Hematopoietic multipotent progenitor cell treated with erythropoietin and hydrocortisone succinate and interleukin-3 and kit ligand, for 17 days (in vitro differentiated cells): ENCODE data around the gene NFIX.

Source experiments
- DNase-seq: peaks from one replicate; pipeline ENCODE4 v3.0.0-alpha.2; 2015; ENCODE audit warnings: low spot score

Gene NFIX

GRCh38 chr19:13074378-13074777 is 79.1 kb downstream of the NFIX start:
- DNase-seq = peak; percentile 36

DNA sequence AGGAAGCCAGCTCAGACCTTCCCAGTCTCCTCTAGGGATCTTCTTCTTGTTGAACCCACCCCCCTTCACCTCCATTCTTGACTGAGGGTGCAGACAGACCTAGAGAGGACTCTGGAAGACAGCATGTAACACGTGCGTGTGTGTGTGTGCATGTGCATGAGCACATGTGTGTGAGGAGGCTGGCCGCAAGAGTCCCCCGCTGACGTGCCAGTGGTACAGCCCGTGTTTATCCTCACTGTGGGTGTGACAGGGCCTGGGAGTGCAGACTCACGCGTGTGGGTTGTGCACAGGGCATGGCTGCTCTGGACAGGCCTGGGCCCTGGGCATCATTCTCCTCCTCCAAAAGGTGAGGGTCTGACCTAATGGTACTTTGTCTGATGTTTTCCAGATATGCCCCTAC is 81.0 kb downstream of the NFIX start:
- peak; percentile 89 for DNase-seq

DNA sequence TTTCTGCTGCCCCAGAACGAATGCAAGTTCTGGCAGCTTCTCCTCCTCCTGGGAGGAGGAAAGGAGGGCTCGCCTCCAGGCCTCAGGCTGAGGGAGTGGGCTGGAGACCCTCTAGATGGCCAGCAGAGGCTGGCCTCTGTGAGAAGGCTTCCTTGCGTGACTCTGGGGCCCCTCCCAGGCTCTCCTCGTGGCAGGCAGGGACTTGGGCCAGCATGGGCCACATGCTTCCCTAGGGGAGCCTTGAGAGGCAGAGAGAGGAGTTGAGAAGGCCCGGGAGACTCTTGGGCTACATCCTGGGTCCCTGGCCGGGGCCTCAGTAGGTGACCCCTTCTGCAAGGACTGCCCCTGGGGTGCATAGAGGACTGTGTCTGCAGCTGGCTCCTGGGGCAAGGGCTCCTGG is 81.5 kb downstream of the NFIX start:
- DNase-seq = peak; percentile 73

GRCh38 chr19:13077240-13077639 is 82.0 kb downstream of the NFIX start:
- peak; percentile 89 for DNase-seq

DNA sequence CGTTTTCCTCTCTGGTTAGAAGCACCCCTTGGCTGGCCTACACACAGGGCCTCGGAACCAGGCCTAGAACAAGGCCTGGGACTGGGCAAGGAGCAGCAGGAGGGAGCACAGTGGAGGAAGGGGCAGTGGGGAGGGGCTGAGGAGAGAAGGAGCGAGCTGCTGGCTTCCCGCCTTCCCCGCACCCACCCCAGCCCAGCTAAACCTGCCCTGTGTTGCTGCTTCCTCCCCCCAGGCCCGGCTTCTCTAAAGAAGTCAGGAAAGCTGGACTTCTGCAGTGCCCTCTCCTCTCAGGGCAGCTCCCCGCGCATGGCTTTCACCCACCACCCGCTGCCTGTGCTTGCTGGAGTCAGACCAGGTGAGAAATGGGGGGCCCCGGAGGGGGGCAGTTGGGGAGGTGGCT is 83.1 kb downstream of the NFIX start:
- DNase-seq = peak; percentile 57

DNA sequence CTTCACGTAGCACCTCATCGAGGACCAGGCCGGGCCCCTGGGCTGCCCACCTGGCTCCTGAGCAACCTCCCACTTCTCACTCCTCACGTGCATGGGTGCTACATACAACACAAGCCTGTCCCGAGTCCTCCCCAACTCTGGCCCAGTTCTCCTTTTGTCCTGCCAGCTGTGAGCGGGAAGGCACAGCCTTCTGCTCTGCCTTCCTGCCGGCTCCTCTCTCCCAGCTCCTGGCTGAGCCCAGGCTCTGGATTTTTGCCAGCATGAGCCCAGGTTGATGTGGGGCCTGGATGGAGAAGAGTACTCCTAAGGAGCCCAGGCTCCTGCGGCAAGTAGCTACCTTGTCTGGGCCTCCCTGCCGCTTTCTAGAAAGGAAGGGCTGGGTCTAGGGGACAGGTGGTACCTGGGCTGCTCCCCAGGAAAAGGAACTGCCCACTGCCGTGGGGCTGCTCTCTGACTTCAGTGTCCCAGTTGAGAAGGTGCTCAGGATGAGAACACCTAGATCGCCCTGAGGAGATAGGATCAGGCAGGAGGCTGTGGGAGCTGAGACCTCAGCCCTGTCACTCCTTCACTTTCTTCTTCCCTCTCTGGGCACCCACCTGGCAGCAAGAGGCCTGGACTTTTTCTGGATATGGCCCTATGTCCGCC is 83.7 kb downstream of the NFIX start:
- no peak for DNase-seq

DNA sequence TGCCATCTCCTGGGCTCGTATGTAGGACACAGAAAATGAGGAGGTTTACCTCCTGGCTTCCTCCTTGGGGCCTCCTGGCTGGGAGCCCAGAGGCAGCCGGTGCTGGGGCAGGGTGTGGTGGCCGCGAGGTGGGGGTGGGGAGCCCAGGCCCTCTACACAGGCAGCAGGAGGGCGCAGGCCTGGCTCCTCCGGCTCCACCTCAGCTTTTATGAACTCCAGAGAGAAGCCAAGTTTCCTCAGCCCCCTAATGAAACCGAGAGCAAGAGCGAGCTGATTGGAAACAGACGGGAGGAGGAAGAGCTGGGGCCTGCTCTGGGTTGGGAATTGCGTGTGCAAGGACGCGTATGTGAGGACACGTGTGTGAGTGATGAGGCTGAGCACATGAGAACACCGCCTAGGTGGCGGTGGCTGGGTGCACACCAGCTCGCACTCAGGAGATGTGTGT is 84.3 kb downstream of the NFIX start:
- DNase-seq = peak; percentile 90

DNA sequence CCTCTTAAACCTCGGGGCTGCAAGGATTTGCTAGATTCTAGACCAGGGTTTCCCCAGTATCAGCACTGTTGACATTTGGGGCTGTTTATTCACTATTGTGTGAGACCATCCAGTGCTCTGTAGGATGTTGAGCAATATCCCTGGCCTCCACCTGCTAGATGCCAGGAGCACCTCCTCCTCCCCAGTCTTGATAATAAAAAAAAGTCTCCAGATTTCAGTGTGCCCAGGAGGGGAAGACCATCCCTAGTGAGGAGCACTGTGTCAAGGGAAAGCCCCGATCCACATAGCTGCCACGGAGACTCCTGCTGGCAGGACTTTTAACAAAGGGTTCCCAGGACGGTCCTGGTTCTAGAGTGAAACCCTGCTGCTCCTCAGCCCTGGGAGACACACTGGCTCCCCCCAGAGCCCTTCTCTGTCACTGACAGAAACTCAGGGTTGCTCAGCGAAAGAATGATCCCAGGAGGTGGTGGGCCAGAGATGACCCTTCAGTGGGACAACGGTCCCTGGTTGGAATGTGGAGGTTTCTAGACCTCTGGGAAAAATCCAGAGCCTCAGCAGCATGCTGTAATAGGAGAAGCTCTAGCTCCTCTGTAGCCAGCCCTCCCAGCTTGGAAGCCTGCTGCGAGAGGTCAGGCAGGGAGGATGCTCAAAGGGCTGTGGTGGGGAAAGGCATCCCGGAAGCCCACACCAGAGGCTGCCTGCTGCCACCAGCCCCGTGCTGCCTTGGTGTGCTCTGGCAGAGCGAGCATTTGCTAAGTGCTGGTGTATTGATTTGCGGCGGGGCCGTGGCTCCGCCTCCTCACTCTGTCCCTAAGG is 87.1 kb downstream of the NFIX start:
- peak; percentile 61 for DNase-seq

DNA sequence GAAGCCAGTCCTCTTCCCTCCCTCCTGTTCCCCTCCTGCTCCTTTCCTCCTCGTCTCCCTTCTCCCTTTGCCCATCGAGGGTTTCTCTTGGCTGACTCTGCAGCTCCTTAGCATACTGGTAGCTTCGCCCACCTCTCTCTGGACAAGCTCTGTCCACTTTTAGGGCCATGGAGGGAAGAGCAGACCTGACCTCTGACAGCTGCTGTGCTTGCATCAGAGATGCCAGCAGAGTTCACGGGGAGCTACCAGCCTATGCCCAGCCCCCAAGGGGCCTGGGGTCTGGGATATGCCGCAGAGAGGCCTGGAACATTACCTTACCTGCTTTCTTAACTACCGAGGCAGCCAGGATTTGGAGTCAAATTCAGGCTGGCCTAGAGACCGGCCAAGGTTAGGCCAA is 87.7 kb downstream of the NFIX start:
- DNase-seq = no peak

DNA sequence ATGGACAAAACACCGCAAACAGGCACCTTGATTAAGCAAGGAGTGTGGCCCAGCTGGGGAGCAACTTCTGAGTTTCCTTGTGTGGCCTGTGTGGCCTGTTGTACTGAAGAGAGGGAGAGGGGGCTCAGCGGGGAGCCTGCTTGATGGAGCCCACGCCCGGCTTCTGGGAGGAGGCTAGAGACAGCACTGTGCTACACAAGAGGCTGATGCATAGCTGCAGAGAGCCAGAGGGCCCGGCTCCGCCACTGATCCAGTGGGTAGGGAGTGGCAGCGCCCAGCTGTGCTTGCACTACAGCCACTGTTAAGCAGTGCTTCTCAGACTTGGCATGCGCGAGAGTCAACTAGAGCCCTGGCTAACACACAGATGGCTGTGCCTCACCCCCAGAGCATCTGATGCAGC is 88.4 kb downstream of the NFIX start:
- DNase-seq = no peak

DNA sequence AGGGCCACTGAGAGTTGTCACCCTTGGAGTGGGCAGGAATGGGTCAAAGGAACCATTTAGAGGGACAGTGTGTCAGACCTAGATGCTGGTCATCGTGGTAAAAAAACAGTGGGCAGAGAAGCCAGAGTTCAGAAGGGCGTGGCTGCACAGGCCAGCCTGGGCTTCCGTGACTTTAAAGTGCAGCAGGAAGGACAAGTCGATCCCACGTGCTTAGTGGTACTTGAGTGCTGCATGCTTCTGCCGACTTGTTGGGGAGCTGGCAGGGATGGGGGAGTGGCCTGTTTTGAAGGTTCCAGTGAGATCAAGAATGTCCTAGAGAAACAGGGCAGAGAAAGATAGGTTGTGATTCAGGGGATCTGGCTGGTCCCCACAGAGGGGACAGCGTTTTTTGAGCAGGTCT is 90.4 kb downstream of the NFIX start:
- DNase-seq = peak; percentile 6

DNA sequence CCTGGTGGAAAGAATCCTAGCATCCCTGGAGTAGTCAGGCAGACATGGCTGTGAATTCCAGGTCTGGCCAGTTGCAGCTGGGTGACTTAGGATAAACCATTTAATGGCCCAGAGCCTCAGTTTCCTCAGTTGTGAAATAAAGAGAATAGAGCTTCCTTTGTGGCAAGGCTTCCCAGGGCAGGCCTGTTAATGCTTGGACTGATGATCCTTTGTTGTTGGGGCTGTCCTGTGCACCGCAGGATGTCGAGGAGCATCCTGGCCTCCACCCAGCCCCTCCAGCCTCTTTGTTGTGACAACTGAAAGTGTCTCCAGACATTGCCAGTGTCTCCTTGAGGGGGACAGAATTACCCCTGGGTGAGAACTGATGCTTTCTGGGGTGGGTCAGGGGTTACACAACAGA is 91.1 kb downstream of the NFIX start:
- no peak for DNase-seq

- no peak for DNase-seq
Measured at GRCh38 chr19:13087295-13087694, 92.0 kb downstream of the NFIX start.

DNA sequence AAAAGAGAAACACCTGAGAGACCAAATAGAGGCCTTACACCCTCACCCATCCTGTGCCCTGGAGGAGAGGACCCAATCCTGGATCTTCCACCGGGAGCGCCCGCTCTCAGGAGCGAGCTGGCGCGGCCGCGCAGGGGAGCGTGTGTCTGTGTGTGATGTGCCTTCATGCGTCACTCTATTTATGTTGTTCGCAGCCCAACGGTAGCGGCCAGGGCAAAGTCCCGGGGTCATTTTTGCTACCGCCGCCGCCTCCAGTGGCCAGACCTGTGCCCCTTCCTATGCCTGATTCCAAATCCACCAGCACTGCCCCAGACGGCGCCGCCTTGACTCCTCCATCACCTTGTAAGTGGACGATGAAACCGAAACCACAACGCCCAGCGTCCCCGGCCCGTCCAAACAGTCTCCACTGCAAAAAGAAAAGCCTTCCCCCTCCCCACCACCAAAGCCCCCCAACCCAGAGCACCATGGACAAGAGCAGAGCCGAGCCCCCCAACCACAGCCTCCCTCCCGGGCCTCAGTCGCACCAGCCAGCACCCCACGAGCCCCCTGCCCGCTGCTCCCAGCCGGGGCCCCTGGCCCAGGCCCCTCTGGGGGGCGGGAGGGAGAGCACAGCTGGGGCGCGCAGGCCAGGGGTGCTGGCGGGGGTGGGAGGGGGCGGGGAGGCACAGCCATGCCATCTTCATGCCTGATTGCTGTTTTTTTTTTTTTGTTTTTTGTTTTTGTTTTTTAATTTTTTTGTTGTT is 92.7 kb downstream of the NFIX start:
- no peak for DNase-seq

- DNase-seq = peak; percentile 55
Measured at GRCh38 chr19:13089139-13089856, 94.0 kb downstream of the NFIX start.

GRCh38 chr19:13089857-13090507 is 94.7 kb downstream of the NFIX start:
- no peak for DNase-seq

GRCh38 chr19:13090511-13091231 is 95.4 kb downstream of the NFIX start:
- DNase-seq = peak; percentile 8

DNA sequence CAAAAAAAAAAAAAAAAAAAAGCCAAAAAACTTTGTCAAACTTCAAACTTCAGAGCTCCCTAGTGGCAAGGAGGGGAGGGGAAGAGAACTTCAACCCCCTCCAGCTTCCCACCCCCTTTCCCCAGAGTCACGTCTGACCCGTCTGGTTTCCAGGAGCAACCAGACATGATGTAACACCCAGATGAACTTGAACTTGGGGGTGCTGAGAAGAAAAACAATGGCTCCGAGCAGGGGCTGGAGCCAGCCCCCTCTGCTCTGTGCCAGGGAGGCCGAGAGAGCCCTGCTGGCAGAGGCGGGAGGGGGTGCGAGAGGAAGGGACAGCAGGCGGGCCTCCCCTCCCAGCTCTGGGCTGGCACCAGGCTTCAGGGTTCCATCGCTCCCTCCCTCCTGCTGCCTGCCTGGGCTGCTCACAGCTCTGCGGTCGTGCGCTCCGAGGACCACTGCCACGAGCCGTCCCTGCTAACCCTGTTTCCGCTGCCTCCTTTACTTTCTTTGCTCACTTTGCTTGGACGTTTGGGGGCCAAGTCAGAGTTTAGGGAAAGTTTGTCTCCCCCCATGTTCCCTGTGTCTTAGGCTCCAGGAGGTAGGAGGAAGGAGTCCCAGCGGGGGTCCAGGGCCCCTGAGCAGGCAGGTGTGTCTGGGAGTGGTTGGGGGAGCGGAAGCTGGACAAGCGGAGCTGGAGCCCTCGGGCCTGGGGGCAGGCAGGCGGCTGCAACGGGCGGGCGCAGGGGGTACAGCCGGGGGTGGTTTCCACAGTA is 96.3 kb downstream of the NFIX start:
- DNase-seq = no peak

DNA sequence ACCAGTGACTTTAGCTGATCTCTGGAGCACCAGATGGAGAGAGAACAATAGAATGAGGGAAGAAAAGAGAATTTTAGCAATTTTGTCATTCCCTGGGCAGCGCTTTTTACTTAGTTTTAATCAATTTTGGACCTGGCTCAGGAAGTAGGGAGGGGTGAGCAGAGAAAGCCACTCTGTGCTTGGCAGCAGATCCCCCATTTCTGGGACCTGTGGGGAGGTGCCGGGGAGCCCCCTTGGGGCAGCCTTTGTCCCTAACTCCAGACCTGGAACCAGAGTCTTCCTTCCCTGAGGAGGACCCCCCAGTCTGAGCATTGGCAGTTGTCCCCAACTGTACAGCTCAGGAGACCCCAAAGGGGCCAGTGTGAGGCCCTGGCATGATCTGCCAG is 96.9 kb downstream of the NFIX start:
- peak; percentile 20 for DNase-seq

DNA sequence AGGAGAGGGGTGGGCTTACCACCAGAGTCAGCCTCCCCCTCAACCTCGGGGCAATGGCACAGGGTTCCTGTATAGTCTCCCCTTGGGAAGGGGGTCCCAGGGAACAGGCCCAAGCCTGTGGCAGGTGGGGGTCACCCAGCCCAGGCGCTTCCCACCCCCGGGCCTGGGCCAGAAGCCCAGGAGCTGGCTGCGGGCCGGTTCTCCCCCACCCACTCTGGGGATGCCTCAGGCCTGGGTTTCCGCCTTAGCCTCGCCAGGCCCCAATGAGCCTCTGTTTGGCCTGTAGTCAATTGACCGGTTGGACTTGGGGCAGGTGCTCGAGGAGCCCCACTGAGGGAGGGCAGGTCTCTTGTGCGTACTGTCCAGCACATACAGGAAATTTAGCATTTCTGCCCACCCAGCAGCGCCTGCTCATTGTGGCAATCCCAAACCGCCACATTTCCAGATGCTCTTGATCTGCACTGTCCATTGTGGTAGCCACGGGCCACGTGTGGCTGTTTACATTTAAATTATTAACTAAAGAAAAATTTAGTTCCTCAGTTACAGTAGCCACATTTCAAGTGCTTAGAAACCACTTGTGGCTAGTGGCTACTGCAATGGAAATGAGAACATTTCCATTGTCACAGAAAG is 97.4 kb downstream of the NFIX start:
- no peak for DNase-seq
